Neuron (in vitro differentiated cells): ENCODE data around the gene ZNF555.
"Not testable (repeated sequence)": the region's sequence is repeated elsewhere in the genome, so short reads cannot be mapped to it uniquely, and the experiment has no call there.

Source experiments
- H2AFZ ChIP-seq: one replicate; pipeline ENCODE4 v1.6.1; 2013; ENCODE audit warnings: low read depth, mild to moderate bottlenecking, inconsistent platforms, low read length, moderate library complexity
- H3K27me3 ChIP-seq: one replicate; pipeline ENCODE4 v1.6.1; 2013; ENCODE audit warnings: low read length; ENCODE audit not compliant: insufficient read depth
- H3K36me3 ChIP-seq: one replicate; pipeline ENCODE4 v1.6.1; 2013; ENCODE audit warnings: low read length; ENCODE audit not compliant: insufficient read depth
- H3K4me1 ChIP-seq: one replicate; pipeline ENCODE4 v1.6.1; 2013; ENCODE audit warnings: low read length; ENCODE audit not compliant: insufficient read depth
- H3K4me3 ChIP-seq: 2 replicates; pipeline ENCODE4 v1.5.1; 2013; ENCODE audit warnings: mild to moderate bottlenecking, low read length, moderate library complexity
- H3K9me3 ChIP-seq: one replicate; pipeline ENCODE4 v1.6.1; 2013; ENCODE audit warnings: low read length

ZNF555 gene

DNA sequence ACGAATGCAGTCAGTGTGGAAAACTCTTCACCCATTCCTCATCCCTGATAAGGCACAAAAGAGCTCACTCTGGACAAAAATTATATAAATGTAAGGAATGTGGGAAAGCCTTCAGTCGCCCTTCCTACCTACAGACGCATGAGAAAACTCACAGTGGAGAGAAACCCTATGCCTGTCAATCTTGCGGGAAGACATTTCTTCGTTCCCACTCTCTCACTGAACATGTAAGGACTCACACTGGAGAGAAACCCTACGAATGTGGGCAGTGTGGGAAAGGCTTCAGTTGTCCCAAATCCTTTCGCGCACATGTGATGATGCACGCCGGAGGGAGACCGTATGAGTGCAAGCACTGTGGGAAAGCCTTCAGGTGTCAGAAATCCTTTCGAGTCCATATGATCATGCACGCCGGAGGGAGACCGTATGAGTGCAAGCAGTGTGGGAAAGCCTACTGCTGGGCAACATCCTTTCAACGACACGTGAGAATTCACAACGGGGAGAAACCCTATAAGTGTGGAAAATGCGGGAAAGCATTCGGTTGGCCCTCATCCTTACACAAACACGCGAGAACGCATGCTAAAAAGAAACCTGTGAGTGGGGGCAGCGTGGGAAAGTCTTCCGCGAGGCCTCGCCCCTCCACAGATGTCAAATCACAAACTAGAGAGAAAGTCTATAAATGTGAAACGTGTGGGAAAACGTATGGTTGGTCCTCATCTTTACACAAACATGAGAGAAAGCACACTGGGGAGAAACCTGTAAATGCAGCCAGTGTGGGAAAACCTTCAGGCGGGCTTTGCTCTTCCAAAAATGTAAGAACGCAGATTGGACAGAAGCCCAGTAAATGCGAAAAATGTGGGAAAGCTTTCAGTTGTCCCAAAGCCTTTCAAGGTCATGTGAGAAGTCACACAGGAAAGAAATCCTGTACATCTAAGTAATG is 36.4 kb downstream of the ZNF555 start:
- H3K4me3 ChIP-seq = no peak overlapping the region
- no peaks in the 10 kb centered on the region for H3K36me3 ChIP-seq
- no peaks in the 10 kb centered on the region for H3K27me3 ChIP-seq
- no peaks in the 10 kb centered on the region for H3K4me1 ChIP-seq
- peaks cover 13% of the 10 kb centered on the region for H3K9me3 ChIP-seq
- no peak overlapping the region for H2AFZ ChIP-seq

DNA sequence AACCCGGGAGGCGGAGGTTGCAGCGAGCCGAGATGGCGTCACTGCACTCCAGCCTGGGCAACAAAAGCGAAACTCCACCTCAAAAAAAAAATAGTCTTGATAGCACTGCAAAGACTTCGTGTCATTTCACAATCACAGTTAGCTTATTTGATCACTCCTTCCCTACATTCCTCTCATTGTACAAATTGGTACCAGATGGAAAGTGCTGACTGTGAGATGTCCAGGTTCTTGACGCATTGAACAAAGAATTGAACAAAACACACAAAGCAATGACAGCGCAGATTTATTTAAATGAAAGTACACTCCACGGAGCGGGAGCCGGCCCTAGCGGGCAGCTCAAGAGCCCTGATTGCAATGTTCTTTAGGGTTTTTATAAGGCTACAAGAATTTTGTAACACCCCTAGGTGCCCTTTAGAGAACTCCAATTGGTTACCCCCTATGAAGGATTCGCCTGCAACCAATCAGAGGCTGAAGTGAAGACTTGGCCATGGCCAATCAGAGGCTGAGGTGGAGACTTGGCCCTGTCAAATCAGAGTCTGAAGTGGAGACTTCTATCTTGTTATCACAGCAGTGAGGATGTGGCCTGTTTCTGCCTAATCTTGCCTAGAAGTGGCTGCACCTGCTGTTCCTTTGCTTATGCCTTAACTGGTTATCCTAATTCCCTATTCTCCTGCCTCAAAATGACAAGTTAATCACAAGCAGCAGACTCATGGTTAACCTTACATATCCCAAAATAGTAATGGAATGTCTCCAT is 42.6 kb downstream of the ZNF555 start:
- Histone ChIP-seq H3K4me1 (peaks cover 4% of the 10 kb centered on the region), H3K4me3 (no peak overlapping the region), H2AFZ (no peak overlapping the region), H3K9me3 (peaks cover 4% of the 10 kb centered on the region), H3K36me3 (no peaks in the 10 kb centered on the region), H3K27me3 (no peaks in the 10 kb centered on the region)

DNA sequence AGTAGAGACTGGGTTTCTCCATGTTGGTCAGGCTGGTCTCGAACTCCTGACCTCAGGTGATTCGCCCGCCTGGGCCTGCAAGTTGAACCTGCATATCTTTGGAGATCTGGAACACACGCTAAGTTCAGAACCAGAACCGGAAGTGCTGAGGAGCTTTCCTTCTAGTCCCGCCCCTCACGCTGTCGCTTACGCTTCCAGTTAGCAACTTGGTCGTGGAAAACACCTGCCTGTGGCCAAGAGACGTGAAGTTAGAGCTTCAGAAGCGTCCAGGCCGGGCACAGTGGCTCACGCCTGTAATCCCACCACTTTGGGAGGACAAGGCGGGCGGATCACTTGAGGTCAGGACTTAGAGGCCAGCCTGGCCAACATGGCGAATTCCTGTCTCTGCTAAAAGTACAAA is 44.5 kb downstream of the ZNF555 start:
- no peaks in the 10 kb centered on the region for H3K36me3 ChIP-seq
- H3K4me1 ChIP-seq = peaks cover 4% of the 10 kb centered on the region
- no peak overlapping the region for H2AFZ ChIP-seq
- H3K27me3 ChIP-seq = no peaks in the 10 kb centered on the region
- peaks cover 5% of the 10 kb centered on the region for H3K9me3 ChIP-seq
- no peak overlapping the region for H3K4me3 ChIP-seq

DNA sequence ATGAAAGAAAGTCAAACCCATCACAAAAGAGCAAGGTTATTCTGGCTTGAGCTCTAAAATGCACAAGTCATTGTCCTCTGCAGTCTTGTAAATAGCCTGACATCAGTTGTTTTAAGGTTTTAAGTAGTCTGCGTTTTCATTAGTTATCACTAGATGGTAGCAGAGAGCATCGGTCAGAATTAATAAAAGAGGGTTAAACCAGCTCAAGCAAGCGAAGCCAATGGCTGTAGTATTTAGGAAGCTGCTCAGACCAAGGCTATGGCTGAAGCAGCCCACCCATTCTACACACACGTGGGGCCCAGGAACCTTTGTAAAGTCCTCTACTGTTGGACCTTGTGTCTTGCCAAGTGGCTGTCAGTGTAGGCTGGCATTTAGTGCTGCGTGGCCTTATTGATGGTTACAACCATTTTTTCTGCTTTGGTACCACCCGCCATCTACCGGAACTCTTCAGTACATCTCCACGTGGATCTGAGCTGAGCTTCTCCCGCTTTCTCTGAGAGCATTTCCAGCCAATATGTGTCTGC is 46.2 kb downstream of the ZNF555 start:
- H3K9me3 ChIP-seq = peaks cover 5% of the 10 kb centered on the region
- peak overlapping the region; percentile 38 for H2AFZ ChIP-seq
- no peaks in the 10 kb centered on the region for H3K36me3 ChIP-seq
- H3K4me1 ChIP-seq = peaks cover 4% of the 10 kb centered on the region
- H3K4me3 ChIP-seq = no peak overlapping the region
- H3K27me3 ChIP-seq = no peaks in the 10 kb centered on the region

DNA sequence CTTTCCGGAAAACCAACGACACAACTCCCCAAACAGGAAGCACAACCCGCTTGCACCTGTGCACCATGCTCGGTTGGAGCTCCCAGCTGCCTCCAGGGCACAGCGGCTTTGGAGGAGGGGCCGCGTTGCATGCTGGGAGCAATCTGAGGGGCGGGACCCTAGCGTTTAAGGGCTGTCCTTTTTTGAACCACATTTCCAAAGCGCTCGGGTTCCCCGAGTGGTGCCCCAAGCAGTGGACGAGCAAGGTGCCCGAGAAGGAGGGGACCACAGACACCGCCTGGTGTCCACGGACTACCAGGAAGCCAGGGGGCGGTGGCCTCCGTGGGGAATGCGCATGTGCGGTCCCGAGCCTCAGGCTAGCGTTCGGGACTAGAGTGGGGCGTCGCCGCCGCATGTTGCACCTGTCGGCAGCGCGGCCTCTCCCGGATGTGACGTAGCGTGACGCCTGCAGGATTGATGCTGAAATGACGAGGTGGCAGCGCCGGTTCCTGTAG is 47.5 kb downstream of the ZNF555 start:
- no peak overlapping the region for H2AFZ ChIP-seq
- H3K4me1 ChIP-seq = peaks cover 4% of the 10 kb centered on the region
- H3K9me3 ChIP-seq = peaks cover 5% of the 10 kb centered on the region
- no peaks in the 10 kb centered on the region for H3K27me3 ChIP-seq
- H3K4me3 ChIP-seq = no peak overlapping the region
- no peaks in the 10 kb centered on the region for H3K36me3 ChIP-seq

DNA sequence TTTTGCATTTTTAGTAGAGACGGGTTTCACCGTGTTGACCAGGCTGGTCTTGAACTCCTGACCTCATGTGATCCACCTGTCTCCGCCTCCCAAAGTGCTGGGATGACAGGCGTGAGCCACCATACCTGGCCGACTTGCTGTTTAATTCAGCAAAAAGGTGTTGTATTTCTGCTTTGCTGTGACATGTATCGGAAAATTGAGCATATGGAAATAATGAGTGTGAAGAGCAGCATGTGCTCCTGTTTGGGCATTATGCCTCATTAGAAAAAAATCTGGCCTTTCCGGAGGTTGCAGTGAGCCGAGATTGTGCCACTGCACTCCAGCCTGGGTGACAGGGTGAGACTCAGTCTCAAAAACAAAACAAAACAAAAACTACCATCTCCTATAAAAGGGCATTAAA is 49.3 kb downstream of the ZNF555 start:
- not testable (repeated sequence) for H3K4me3 ChIP-seq, H3K4me1 ChIP-seq, H2AFZ ChIP-seq, H3K9me3 ChIP-seq, H3K27me3 ChIP-seq, H3K36me3 ChIP-seq

DNA sequence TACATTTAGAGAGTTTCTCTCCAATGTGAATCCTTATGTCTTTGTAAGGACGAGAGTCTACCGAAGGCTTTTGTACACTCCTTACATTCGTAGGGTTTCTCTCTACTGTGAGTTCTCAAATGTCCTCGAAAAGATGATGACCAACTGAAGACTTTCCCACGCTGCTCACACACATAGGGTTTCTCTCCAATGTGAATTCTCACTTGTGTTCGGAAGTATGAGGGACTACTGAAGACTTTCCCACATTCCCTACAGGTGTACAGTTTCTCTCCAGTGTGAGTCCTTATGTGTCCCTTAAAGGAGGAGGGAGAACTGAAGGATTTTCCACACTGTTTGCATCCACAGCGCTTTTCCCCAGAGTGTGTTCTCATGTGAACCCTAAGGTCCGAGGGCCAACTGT is 55.4 kb downstream of the ZNF555 start:
- H3K36me3 ChIP-seq = no peaks in the 10 kb centered on the region
- no peak overlapping the region for H2AFZ ChIP-seq
- no peak overlapping the region for H3K4me3 ChIP-seq
- H3K27me3 ChIP-seq = no peaks in the 10 kb centered on the region
- no peaks in the 10 kb centered on the region for H3K4me1 ChIP-seq
- H3K9me3 ChIP-seq = peaks cover 5% of the 10 kb centered on the region

DNA sequence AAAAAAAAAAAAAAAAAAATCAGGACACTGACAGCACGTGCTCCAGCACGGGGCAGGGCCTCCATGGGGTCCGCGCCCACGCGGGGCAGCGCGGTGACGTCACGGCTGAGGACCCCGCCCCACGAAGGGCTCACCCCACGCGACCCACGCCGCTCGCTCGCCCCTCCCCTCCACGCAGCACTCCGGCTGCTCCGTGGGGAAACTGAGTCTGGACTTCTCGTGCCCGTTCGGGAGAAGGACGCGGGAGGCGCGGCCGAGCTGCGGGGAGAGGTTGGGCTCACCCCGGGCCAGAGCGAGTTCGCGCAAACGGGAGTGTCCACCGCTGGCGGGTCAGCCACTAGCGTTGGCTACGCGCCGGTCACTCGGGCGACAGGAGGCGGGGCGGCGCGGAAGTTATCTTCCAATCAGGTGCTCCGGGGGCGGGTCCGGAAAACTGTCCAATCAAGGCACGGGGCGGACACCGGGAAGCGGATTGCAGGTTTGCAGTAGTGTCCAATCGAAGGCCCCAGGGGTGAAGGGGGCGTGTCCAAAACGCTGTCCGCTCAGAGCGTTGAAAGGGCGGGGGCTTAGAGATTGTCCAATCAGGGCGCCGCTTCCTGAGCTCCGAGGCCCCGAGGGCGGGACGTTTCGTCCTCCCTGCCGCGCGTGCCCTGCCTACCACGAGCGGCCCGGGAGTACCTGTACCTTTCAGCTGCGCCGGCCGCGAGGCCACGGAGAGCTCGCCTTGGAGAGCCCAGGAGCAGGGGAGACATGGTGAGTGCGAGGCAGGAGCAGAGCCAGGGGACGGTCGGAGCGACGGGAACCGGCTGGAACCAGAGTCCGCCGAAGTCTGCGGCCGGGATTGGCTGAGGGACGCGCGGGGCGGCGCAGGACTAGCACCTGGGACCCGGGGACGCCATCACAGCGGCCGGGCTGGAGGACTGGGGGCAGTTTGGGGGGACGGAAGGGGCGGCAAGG is 59.3 kb downstream of the ZNF555 start, which contains the start of gene ZNF57:
TSS of gene ZNF57 (plus strand) at position 633 of the 957 bp plus-strand sequence. CDS start at position 751, 118 bp downstream.
- Histone ChIP-seq H3K9me3 (peaks cover 5% of the 10 kb centered on the region), H3K4me3 (peak within 1 kb of the TSS; percentile 92), H2AFZ (peak within 1 kb of the TSS; percentile 88), H3K4me1 (no peaks in the 10 kb centered on the region), H3K27me3 (no peaks in the 10 kb centered on the region), H3K36me3 (no peaks in the 10 kb centered on the region)

DNA sequence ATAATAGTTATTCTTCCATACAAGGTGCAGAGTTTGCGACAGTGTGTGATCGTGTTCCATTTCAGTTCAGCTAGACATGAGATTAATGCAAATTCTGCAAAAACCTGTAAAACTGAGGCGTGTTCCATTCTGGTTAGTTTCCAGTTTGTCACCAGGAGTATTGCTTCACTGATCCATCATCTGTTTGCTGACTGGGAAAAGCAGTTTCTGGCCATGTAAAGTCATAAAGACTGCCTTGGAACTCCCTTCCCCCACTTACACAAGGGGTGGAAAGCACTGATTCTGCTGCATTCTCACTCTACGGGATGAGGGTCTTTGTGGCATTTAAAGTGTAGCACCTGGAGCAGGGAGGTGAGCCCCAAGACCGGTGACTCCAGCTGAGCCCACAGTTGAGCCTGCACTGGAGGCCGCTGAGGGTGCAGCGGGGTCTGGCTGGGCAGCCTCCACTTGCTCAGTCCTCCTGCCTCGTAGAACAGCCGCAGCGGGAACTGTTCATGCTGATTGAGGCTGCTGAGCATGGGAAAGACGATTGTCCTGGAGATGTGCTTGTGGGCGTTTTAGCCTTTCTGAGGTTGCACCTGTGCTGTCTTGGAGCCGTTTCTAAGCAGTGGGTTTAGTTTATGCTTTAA is 61.4 kb downstream of the ZNF555 start:
- H3K27me3 ChIP-seq = no peaks in the 10 kb centered on the region
- H3K36me3 ChIP-seq = no peaks in the 10 kb centered on the region
- H3K9me3 ChIP-seq = no peaks in the 10 kb centered on the region
- H3K4me3 ChIP-seq = no peak overlapping the region
- no peak overlapping the region for H2AFZ ChIP-seq
- no peaks in the 10 kb centered on the region for H3K4me1 ChIP-seq

DNA sequence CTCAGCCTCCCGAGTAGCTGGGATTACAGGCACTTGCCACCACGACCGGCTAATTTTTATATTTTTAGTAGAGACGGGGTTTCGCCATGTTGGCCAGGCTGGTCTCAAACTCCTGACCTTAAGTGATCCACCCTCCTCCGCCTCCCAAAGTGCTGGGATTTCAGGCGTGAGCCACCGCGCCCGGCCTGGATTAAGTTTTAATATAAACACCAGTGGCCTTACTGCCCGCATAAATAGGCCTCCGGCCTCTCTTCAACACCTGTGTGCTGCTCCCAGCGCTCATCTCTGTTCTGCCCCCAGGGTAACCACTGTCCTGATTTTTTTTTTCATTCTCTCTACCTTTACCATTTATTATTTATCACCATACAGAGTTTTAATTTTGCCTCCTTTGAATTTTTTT is 62.1 kb downstream of the ZNF555 start:
- not testable (repeated sequence) for H3K4me3 ChIP-seq, H3K27me3 ChIP-seq, H3K36me3 ChIP-seq, H2AFZ ChIP-seq, H3K9me3 ChIP-seq, H3K4me1 ChIP-seq

DNA sequence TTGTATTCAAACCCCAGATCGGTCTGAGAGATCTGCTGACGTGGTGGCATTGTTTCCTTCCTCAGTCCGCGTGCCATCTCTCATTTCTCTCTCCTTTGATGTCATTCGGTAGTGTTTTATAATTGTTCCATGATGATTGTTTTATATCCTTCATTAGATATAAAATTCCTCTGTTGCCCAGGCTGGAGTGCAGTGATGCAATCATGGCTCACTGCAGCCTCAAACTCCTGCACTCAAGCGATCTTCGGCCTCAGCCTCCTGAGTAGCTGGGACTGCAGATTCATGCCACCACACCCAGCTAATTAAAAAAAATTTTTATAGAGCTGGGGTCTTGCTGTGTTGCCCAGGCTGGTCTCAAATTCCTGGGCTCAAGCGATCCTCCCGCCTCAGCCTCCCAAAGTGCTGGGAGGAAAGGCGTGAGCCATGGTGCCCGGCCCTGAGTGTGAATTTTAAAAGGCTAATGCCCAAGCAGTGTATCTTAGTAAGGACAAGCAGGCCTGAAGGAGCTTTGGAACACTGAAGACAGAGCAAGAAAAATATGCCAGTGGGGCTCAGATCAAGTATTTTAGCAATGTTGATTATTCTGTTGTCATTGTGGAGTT is 64.7 kb downstream of the ZNF555 start:
- H3K4me1 ChIP-seq = no peaks in the 10 kb centered on the region

More for the DNA sequence above, 64.7 kb downstream of the ZNF555 start:
- H3K36me3 ChIP-seq = no peaks in the 10 kb centered on the region
- no peak overlapping the region for H2AFZ ChIP-seq
- no peaks in the 10 kb centered on the region for H3K9me3 ChIP-seq
- H3K4me3 ChIP-seq = no peak overlapping the region
- no peaks in the 10 kb centered on the region for H3K27me3 ChIP-seq
